Measurements from ENCODE around the gene ASPRV1.

GRCh38 chr2:69989009-69989408, 27.6 kb upstream of the ASPRV1 start:
- TF ChIP-seq YY1 (IDR thresholded peaks at IDR 0.05; ENCODE audit: low read depth) (no peak), TAF1 (IDR thresholded peaks at IDR 0.05; ENCODE audit: borderline replicate concordance, low read depth, low read length) (no peak), CTCF (IDR thresholded peaks at IDR 0.05) (no peak), RAD21 (IDR thresholded peaks at IDR 0.05; ENCODE audit: low read length) (no peak)
